HepG2 (cell line): ENCODE measurements around the gene CERS4. TPM values are rescaled to one million over a fixed set of nuclear protein-coding genes. Genes with fewer than 3 reads are reported as not detected.

ENCODE experiments used
- CBX5 ChIP-seq: sonication (generic); formaldehyde crosslinking; IDR thresholded peaks from 2 replicates; pipeline ENCODE4 v1.4.0; 2020; ENCODE audit warnings: missing genetic modification reagents, borderline replicate concordance
- HDAC1 ChIP-seq: sonication (generic); formaldehyde crosslinking; IDR thresholded peaks from 2 replicates; pipeline ENCODE4 v1.5.1; 2020; ENCODE audit warnings: mild to moderate bottlenecking, missing genetic modification reagents
- HDAC2 ChIP-seq: sonication (generic); formaldehyde crosslinking; IDR thresholded peaks from 2 replicates; pipeline ENCODE4 v1.4.0; 2020; ENCODE audit warnings: missing genetic modification reagents
- KDM3A ChIP-seq: IDR thresholded peaks from 2 replicates; pipeline ENCODE4 v1.6.1; 2018; ENCODE audit warnings: low read depth, missing compliant biosample characterization
- LCORL ChIP-seq, 2 experiments: fragments of 450-650 bp in 1 of 2; sonication (generic) in 1 of 2; formaldehyde crosslinking in 1 of 2; IDR thresholded peaks; 2 replicates each; pipeline versions ENCODE4 v1.5.0 to v1.6.1; 2017 to 2020; ENCODE audit warnings: antibody characterized with exemption in 1 of 2, missing genetic modification reagents in 1 of 2
- MEIS2 ChIP-seq: sonication (generic); formaldehyde crosslinking; IDR thresholded peaks from 2 replicates; pipeline ENCODE4 v1.9.0; 2021; ENCODE audit warnings: mild to moderate bottlenecking, missing genetic modification reagents
- RARA ChIP-seq: IDR thresholded peaks from 2 replicates; pipeline ENCODE4 v1.6.1; 2016; ENCODE audit warnings: missing genetic modification reagents, missing compliant biosample characterization
- RXRB ChIP-seq: IDR thresholded peaks from 2 replicates; pipeline ENCODE4 v1.6.1; 2016; ENCODE audit warnings: borderline replicate concordance, missing genetic modification reagents, missing compliant biosample characterization
- SRF ChIP-seq: IDR thresholded peaks from 2 replicates; pipeline ENCODE4 v1.6.1; 2011; ENCODE audit warnings: mild to moderate bottlenecking, low read depth, low read length, moderate library complexity
- ZMYM3 ChIP-seq: sonication (generic); formaldehyde crosslinking; IDR thresholded peaks from 2 replicates; pipeline ENCODE4 v1.5.1; 2020; ENCODE audit warnings: mild to moderate bottlenecking, missing genetic modification reagents
- ZNF230 ChIP-seq: sonication (generic); formaldehyde crosslinking; IDR thresholded peaks from 2 replicates; pipeline ENCODE4 v1.4.0; 2020; ENCODE audit warnings: mild to moderate bottlenecking, missing genetic modification reagents
- ZNF530 ChIP-seq: sonication (generic); formaldehyde crosslinking; IDR thresholded peaks from 2 replicates; pipeline ENCODE4 v1.5.0; 2020; ENCODE audit warnings: low read depth, mild to moderate bottlenecking, missing genetic modification reagents
- ZNF629 ChIP-seq: sonication (generic); formaldehyde crosslinking; conservative IDR thresholded peaks from 2 replicates; pipeline ENCODE4 v1.5.0; 2020; ENCODE audit warnings: missing genetic modification reagents
- ZNF660 ChIP-seq: sonication (generic); formaldehyde crosslinking; IDR thresholded peaks from 2 replicates; pipeline ENCODE4 v1.5.1; 2020; ENCODE audit warnings: mild to moderate bottlenecking, low read depth, missing genetic modification reagents, borderline replicate concordance
- ZNF691 ChIP-seq: sonication (generic); formaldehyde crosslinking; IDR thresholded peaks from 2 replicates; pipeline ENCODE4 v1.4.0; 2020; ENCODE audit warnings: missing genetic modification reagents, low read depth, mild to moderate bottlenecking, borderline replicate concordance
- ZNF770 ChIP-seq: sonication (generic); formaldehyde crosslinking; IDR thresholded peaks from 2 replicates; pipeline ENCODE4 v1.5.0; 2020; ENCODE audit warnings: mild to moderate bottlenecking, missing genetic modification reagents
- ZNF878 ChIP-seq: sonication (generic); formaldehyde crosslinking; IDR thresholded peaks from 2 replicates; pipeline ENCODE4 v1.8.1; 2023; ENCODE audit warnings: mild to moderate bottlenecking, missing genetic modification reagents, moderate library complexity
- ZZZ3 ChIP-seq: sonication (generic); formaldehyde crosslinking; IDR thresholded peaks from 2 replicates; pipeline ENCODE4 v1.4.0; 2020; ENCODE audit warnings: missing genetic modification reagents, mild to moderate bottlenecking, borderline replicate concordance
- polyA plus RNA-seq, 8 experiments: library from polyadenylated mRNA; depleted of rRNA in 3 of 8; stranded (reverse) in 7 of 8; unstranded in 1 of 8; fragments of >200 nt; fragmentation: Illumina TruSeq in 4 of 8; extraction: Trizol in 4 of 8; gene quantifications; 2 replicates each; pipeline versions ENCODE4 v1.2.1 to v1.2.3, GENCODE V29; 2011 to 2016; ENCODE audit warnings: low read depth in 4 of 8, missing spikeins in 1 of 8, mixed read lengths in 1 of 8; ENCODE audit not compliant: insufficient read depth in 1 of 8
- total RNA-seq, 5 experiments: library from RNA; depleted of rRNA; stranded (reverse); fragments of >200 nt; fragmentation: Illumina TruSeq; extraction: Trizol; gene quantifications; 2 replicates each; pipeline ENCODE4 v1.2.3, GENCODE V29; 2016; ENCODE audit warnings: low read depth in 1 of 5
- TF ChIP-seq, protein P1 (sequence below): sonication (generic); formaldehyde crosslinking; IDR thresholded peaks from 2 replicates; pipeline ENCODE4 v1.9.0; 2022; ENCODE audit warnings: missing genetic modification reagents, mild to moderate bottlenecking, borderline replicate concordance
- TF ChIP-seq, protein P2 (sequence below): sonication (generic); formaldehyde crosslinking; IDR thresholded peaks from 2 replicates; pipeline ENCODE4 v1.8.0; 2022; ENCODE audit warnings: missing genetic modification reagents, mild to moderate bottlenecking, borderline replicate concordance

CERS4 gene
- total and polyA plus RNA-seq, 2 of the 13 experiments (the other 11 are each of a cell fraction or from before 2014, with no cell fraction given): 74.7 to 83.5 TPM

DNA sequence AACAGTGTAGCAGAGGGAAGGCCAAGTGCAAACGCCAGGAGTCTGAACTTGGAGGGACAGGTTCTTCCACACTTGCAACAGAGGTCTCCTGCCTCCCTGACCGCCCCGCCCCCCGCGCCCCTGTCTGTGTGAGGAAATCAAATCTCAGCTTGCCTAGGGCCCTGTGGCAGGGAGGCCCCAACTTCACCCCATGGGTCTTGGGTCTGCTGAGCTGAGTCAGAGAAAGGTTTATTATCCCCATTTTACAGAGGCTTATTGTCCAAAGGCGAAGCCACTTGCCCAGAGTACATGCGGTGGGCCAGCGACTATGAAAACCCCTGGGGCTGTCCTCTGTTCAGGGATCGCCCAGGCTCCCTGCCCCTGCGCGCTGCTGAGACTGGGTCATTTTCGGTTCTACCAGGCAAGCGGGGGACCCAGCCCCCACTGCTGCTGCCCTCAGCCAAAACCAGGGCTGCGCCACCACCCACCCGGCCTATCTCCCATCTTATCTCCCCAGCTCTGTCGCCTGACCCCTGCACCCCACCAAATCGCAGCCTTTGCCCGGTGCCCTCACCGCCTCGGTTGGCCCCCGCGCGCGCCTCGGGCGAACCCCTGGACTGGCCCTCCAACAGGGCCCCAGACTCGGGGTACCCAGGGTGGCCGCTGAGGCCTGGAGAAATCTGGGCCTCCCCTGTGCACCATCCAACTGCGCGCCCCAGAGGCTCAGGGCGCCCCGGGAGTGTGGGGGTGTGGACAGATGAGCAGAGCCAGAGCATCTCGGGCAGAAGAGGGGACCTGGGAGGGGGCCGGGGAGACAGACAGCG, 850 bp upstream of the CERS4 start (continued):
- TF ChIP-seq SRF (no peak), ZNF629 (CRISPR knock-in tag) (peak; percentile 77), RARA (CRISPR knock-in tag) (peak; percentile 62), ZNF530 (CRISPR knock-in tag) (no peak), HDAC2 (CRISPR knock-in tag) (0 out of 2 replicates have a peak, but pooled peaks have one; percentile 6), RXRB (CRISPR knock-in tag) (peak; percentile 40; the same call in 1 of the 2 replicates), ZNF230 (CRISPR knock-in tag) (0 out of 2 replicates have a peak, but pooled peaks have one; percentile 47), HDAC1 (peak; percentile 46), KDM3A (peak; percentile 63; the same call in 1 of the 2 replicates), ZNF878 (CRISPR knock-in tag) (no peak), ZNF660 (CRISPR knock-in tag) (no peak), ZNF691 (0 out of 2 replicates have a peak, but pooled peaks have one; percentile 61), LCORL (IDR thresholded peaks at IDR 0.05) (no peak), LCORL (CRISPR knock-in tag; IDR thresholded peaks at IDR 0.05) (peak; percentile 56), ZZZ3 (CRISPR knock-in tag) (no peak), ZNF770 (CRISPR knock-in tag) (peak; percentile 6; the same call in 1 of the 2 replicates), ZMYM3 (CRISPR knock-in tag) (peak; percentile 22), CBX5 (CRISPR knock-in tag) (no peak), MEIS2 (CRISPR knock-in tag) (no peak)
- TF ChIP-seq, protein P1, sequence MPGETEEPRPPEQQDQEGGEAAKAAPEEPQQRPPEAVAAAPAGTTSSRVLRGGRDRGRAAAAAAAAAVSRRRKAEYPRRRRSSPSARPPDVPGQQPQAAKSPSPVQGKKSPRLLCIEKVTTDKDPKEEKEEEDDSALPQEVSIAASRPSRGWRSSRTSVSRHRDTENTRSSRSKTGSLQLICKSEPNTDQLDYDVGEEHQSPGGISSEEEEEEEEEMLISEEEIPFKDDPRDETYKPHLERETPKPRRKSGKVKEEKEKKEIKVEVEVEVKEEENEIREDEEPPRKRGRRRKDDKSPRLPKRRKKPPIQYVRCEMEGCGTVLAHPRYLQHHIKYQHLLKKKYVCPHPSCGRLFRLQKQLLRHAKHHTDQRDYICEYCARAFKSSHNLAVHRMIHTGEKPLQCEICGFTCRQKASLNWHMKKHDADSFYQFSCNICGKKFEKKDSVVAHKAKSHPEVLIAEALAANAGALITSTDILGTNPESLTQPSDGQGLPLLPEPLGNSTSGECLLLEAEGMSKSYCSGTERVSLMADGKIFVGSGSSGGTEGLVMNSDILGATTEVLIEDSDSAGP (CRISPR knock-in tag): peak; percentile 47; the same call in 1 of the 2 replicates
- TF ChIP-seq, protein P2, sequence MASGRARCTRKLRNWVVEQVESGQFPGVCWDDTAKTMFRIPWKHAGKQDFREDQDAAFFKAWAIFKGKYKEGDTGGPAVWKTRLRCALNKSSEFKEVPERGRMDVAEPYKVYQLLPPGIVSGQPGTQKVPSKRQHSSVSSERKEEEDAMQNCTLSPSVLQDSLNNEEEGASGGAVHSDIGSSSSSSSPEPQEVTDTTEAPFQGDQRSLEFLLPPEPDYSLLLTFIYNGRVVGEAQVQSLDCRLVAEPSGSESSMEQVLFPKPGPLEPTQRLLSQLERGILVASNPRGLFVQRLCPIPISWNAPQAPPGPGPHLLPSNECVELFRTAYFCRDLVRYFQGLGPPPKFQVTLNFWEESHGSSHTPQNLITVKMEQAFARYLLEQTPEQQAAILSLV (CRISPR knock-in tag): no peak
